ENCODE results near the gene IFIT1B. TPM values are rescaled to one million over a fixed set of nuclear protein-coding genes. Genes with fewer than 3 reads are reported as not detected.

IFIT1B gene
- total and polyA plus RNA-seq, 12 donors = 0.21 TPM; not detected in 11

GRCh38 chr10:89416465-89416864 lies 38.6 kb downstream of the IFIT1B start:
- WGBS, 2 donors = 81 to 93% methylated on average over 1 of the region's 1 CpG
- H3K27me3 ChIP-seq = no peaks in the 10 kb centered on the region
- peaks cover 0 to 74% (median 51%) of the 10 kb centered on the region in 9 donors for H3K4me1 ChIP-seq
- peaks cover 0 to 41% (median 8%) of the 10 kb centered on the region in 9 donors for H3K36me3 ChIP-seq
- no peak for TF ChIP-seq CTCF (IDR thresholded peaks at IDR 0.05)
- H3K9me3 ChIP-seq = peaks cover 0 to 4% (median 0%) of the 10 kb centered on the region in 11 donors
- peak overlapping the region in 4 of 10 donors; percentile 87 to 99 (median 98) for H3K27ac ChIP-seq
- intact Hi-C loops (cut with DNase I) = loop anchor here in 1 of 10 donors (5.0 kb wide), 1 partner anchor 374 kb away; no protein-coding TSS in a partner anchor
- H3K4me3 ChIP-seq = peak overlapping the region in 4 of 10 donors; percentile 73 to 90 (median 88)
- no peak for DNase-seq
- ATAC-seq = no peak

- H3K27ac ChIP-seq = peak overlapping the region in 1 of 10 donors; percentile 13
- peaks cover 0 to 54% (median 8%) of the 10 kb centered on the region in 9 donors for H3K36me3 ChIP-seq
- H3K4me1 ChIP-seq = peaks cover 0 to 59% (median 42%) of the 10 kb centered on the region in 9 donors
- DNase-seq (peak in 1 of 2 donors; percentile 16), ATAC-seq (no peak)
- H3K27me3 ChIP-seq = no peaks in the 10 kb centered on the region
- peak overlapping the region in 3 of 10 donors; percentile 1 to 9 (median 1) for H3K4me3 ChIP-seq
- no peaks in the 10 kb centered on the region for H3K9me3 ChIP-seq
- peak in 8 of 9 donors; percentile 38 to 60 (median 48) for TF ChIP-seq CTCF (IDR thresholded peaks at IDR 0.05)
- WGBS, 2 donors = 25% methylated on average over 3 of the region's 3 CpGs
- intact Hi-C loops (cut with DNase I) = loop anchor here in 1 of 10 donors (5.0 kb wide), 1 partner anchor 377 kb away; no protein-coding TSS in a partner anchor
Observed at GRCh38 chr10:89419548-89419947, 41.7 kb downstream of the IFIT1B start.

GRCh38 chr10:89421018-89421476 lies 43.2 kb downstream of the IFIT1B start:
- Histone ChIP-seq H3K27me3 (no peaks in the 10 kb centered on the region), H3K27ac (no peak overlapping the region), H3K9me3 (no peaks in the 10 kb centered on the region), H3K4me3 (no peak overlapping the region), H3K36me3 (peaks cover 0 to 54% (median 8%) of the 10 kb centered on the region in 9 donors), H3K4me1 (peaks cover 0 to 49% (median 36%) of the 10 kb centered on the region in 9 donors)
- intact Hi-C loops (cut with DNase I) = loop anchor here in 4 of 10 donors (10.0 kb wide), 3 partner anchors 224 to 284 kb away; partner anchors contain the start of genes KIF20B (in 2 of the 4) and PANK1 (in 1 of the 4)
- no peak for TF ChIP-seq CTCF (IDR thresholded peaks at IDR 0.05)
- 69 to 88% methylated on average over 2 of the region's 2 CpGs for WGBS, 2 donors
- ATAC-seq = no peak
- DNase-seq = no peak

- TF ChIP-seq CTCF (IDR thresholded peaks at IDR 0.05) = no peak
- Histone ChIP-seq H3K27ac (no peak overlapping the region), H3K4me3 (no peak overlapping the region), H3K36me3 (peaks cover 0 to 32% (median 0%) of the 10 kb centered on the region in 9 donors), H3K4me1 (peaks cover 0 to 33% (median 10%) of the 10 kb centered on the region in 9 donors), H3K9me3 (no peaks in the 10 kb centered on the region), H3K27me3 (no peaks in the 10 kb centered on the region)
- WGBS, 2 donors = 89 to 91% methylated on average over 5 of the region's 5 CpGs
- intact Hi-C loops (cut with DNase I) = loop anchor here in 8 of 10 donors (5.0 to 10.0 kb wide), 7 partner anchors 52 to 280 kb away; partner anchors contain the start of genes KIF20B (in 4 of the 8) and PANK1 (in 1 of the 8)
- DNase-seq (no peak), ATAC-seq (no peak)
Observed at GRCh38 chr10:89425000-89425399, 47.1 kb downstream of the IFIT1B start.
